Gastrocnemius medialis (tissue), 4 donors: ENCODE data around the gene ATG2A.
"Not testable (repeated sequence)": the region's sequence is repeated elsewhere in the genome, so short reads cannot be mapped to it uniquely, and the experiment has no call there.

Source experiments
- CTCF ChIP-seq, 5 experiments: fragments of 450-650 bp in 3 of 5; fragments of 200-600 bp in 2 of 5; sonication (generic) in 2 of 5; IDR thresholded peaks in 4 of 5; conservative IDR thresholded peaks in 1 of 5; 1 replicate in 4 of 5; 2 replicates in 1 of 5; pipeline ENCODE4 v1.5.1; 2016 to 2019; ENCODE audit warnings: antibody characterized with exemption in 5 of 5, mild to moderate bottlenecking in 3 of 5, moderate library complexity in 3 of 5
- POLR2A ChIP-seq, 2 donors: fragments of 450-650 bp; IDR thresholded peaks; one replicate each; pipeline ENCODE4 v1.6.1; 2017; ENCODE audit warnings: antibody characterized with exemption in 2 of 2, mild to moderate bottlenecking in 2 of 2, moderate library complexity in 2 of 2

DNA sequence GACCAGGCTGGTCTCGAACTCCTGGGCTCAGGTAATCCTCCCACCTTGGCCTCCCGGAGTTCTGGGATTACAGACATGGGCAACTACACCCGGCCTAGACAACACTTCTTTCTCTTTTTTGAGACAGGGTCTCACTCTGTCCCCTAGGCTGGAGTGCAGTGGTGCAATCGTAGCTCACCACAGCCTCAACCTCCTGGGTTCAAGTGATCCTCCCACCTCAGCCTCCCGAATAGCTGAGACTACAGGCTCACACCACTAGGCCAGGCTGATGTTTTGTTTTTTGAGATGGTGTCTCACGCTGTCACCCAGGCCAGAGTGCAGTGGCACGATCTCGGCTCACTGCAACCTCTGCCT lies 71.3 kb downstream of the ATG2A start:
- TF ChIP-seq CTCF (IDR thresholded peaks at IDR 0.05 in 4 of 5, conservative IDR thresholded peaks at IDR 0.05 in 1 of 5); POLR2A (IDR thresholded peaks at IDR 0.05): not testable (repeated sequence)
